GM19238 (cell line): ENCODE results near the gene MKS1.

Experiments used
- DNase-seq: peaks from one replicate; pipeline ENCODE4 v3.0.0; 2011; ENCODE audit warnings: low spot score; ENCODE audit not compliant: insufficient read length

The MKS1 gene

DNA sequence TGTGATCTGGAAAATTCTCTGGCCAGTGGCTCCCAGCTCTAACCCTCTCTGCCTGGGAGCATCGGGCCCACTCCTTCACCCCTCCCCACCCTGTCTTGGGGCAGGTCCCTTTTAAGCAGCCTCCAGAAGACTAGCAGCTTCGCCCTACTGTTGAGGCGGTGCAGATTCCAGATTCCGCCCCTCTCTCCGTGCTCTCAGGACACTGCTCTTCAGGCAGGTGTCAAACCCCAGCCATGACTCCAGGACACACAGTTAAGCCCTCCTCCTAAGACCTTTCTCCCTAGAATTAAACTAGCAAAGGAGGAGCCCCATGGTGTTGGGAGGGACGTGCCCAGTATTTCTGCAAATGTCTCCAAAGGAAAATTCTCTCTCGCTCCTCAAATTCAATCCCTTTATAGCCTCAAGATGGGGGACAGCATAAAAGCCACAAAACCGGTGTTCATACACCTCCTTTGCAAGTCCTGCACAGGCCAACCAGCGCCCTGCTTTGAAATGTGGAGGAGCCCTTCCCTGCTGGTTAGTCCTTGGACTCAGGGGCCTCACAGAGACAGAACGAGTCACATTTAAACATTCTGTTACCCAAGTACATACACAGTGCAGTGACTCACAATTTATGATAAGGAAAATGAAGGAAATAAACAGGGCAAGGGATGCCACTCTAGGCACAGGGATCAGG lies 26.5 kb upstream of the MKS1 start:
- DNase-seq, result no peak

DNA sequence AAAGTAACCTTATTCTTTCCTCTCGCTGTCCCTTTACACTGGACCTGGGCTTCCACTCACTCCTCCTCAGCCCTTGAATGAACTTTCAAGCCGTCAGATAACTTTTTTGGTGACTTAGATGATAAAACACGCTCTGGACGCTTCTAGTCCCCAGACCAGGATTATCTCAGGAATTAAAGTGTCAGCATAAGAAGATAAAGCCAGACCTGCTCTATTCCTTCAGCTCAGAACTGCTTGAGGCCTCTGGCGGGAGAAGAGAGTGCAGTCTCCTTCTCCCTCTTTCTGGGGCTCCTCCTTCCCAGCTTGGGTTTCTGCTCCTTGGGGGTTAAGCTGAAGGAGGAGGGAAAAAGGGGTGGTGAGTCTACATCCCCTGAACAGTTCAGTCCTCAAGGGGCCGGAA lies 25.9 kb upstream of the MKS1 start:
- DNase-seq, result no peak

DNA sequence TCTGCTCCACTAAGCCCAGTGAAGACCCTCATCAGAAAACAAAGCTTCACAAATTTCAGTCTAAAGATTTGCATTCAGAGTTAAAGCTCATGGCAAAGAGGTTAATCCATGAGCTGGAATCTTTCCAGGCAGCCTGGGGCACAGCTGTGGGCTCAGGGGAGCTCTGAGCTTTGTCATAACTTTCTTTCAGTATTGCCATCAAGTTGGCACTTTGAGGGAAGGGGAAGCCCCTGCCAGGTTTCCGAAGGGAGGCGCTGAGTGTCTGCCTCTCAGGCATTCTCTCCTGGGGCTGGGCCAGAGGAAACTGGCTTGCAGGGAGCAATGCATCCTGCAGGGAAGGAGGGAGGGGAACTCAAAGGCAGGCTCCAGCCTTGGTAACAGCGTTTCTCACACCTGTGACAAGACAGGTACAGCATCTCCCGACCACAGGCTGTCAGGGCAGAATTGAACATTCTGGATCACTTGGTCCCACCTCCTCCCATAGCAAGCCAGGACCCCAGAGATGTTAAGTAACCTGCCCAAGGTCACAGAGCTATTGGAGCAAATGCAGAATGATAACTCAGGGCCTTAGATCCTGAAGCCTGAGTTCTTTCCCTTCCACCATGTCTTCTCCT lies 23.2 kb upstream of the MKS1 start:
- no peak for DNase-seq

DNA sequence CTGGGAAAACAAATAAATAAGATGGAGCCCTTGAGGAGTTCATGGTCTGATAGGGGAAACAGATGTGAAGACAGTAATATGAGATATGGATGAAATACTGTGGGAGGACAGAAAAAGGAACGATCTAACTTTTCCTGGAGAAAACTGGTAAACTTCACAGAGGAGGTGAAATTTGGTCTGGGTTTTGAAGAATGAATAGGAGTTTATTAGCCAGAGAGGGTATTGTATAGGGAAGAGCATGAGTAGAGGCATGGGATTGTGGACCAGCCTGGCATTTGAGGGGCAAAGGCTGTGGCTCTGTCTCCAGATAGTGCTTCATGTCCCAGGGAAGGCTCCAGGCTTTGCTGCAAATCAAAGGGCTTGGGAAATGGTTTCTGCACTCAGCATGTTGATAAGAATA lies 20.9 kb upstream of the MKS1 start:
- no peak for DNase-seq

DNA sequence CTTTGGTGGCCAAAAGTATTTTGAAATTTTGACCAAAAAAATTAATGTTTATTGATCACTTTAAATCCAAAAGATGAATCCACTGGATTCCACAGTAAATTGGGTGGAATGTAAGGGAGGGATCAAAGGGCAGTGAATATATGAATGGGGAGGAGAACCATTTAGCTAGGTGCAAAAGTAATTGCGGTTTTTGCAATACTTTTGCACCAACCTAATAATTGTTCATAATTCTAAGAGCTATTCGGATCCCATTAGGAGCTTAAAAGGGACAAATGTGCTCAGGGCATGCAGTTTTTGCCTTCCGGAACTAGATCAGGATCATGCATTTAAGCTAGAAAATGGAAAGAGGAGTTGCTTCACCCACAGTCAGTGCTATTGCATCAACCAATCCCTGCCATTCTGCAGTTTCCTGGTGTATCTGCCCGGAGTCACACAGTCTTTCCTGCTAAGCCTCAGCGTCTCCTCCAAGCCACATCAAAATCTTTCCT lies 19.1 kb upstream of the MKS1 start, which contains the start of gene LPO:
Gene LPO, plus strand, starts transcription at position 438 of the 488 bp plus-strand sequence. CDS start 4,396 bp downstream, outside the sequence.
- no peak for DNase-seq

DNA sequence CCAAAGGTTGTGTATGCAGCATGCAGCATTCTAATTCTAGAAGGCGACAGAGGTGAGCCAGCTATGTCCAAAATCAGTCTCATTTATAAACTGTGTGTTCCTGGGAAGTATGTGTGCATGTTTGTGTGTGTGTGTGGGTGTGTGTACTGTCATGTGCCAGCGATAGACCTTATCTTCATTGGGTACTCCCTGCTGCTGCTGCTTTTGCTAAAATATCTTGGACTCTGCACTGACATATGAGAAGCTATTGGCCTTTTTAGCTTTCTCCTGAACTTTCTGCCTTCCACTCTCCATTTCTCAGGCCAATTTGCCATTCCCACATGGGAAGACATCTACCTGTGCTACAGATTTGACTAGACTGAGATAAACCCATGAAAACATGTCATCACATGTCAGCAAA lies 17.3 kb upstream of the MKS1 start:
- no peak for DNase-seq

DNA sequence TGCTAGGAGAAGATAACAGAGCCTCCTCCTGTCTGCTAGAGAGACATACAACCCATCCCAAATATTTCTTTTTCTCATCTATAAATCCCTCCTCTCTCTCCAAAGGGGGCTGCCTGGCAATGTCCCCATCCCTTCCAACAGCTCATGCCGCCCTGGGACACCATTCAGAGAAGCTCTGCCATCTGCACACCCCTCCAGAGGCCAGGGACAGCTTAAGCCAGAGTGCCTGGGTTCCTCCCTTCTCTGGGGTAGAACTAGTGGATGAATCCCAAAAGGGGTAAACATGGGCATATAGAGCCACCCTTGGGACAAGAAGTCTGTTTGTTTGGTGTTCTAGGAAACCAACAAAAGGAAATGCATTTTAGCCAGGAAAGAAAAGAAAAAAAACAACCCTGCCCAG lies 16.8 kb upstream of the MKS1 start:
- no peak for DNase-seq

DNA sequence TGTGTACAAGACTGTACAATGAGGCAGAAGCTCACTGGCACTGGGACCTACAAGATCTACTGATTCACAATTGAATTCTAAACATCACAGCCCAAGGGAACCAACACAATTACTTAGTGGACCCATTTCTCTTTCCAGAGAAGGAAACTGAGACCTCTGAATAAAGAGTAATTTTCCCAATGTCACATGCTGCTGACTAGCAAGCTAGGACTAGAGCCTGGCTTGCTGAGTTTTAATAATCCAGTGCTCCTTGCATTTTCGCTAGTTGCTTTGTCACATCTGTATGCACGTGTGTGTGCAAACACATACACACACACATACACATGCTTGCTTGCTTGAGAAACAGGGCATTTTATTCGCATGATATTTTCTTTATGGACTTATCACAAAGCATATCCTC lies 15.5 kb upstream of the MKS1 start:
- no peak for DNase-seq

DNA sequence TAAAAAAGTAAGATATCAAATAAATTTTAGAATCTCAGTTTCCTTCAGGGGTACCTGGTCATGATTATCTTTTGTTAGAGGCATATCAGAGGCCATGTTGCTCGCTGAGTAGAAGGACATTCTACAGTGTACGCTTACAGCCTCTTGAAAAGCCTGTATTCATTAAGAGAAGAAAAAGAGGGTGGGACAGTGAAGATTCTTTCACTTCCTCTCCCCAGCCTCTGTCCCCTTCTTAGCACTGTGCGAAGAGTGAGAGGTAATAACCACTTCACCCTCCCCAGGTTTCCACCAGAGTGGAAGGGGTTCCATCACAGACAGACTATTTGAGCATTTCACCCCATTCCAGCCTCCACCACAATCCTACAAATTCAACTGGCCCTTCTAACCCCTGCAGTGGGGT lies 14.5 kb upstream of the MKS1 start:
- peak; percentile 45 for DNase-seq

DNA sequence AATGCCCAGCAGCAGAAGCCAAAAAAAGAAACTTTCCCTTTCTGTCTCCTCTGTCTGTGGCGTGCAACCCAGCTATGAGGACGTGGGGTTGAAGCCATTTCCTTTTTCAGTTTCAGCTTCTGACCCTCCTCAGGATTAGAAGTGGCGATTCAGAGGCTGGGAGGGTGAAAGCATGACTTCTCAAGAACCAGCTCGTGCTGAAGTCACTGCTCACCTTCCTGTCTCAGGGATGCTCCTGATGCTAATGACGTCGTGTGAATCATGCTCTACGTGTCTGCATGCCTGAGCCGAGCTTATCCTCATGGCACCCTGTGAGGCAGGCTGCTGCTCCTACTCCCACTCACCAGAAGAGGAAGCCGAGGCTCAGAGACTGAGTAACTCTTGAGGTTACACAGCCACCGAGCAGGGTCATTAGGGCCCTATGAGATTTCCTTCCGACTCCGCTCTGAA lies 13.7 kb upstream of the MKS1 start:
- peak; percentile 40 for DNase-seq

DNA sequence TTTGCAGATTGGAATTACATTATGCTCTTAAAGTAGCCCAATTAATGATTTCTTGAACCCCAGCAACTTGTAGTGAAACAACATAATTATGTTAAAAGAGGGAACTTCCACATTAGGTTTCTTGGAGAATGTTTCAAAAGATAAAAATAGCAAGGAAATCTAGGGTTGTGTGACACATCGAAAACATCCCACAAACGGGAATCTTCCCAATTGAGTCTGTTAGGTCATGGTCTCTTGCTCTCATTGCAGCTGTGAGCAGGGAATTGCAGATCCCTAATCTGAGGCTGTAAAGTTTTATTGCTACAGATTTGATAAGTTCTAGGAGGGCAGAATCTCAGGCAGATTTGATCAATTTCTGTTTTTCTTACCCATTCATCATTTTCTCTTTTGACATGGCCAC lies 12.6 kb upstream of the MKS1 start:
- DNase-seq, result no peak

DNA sequence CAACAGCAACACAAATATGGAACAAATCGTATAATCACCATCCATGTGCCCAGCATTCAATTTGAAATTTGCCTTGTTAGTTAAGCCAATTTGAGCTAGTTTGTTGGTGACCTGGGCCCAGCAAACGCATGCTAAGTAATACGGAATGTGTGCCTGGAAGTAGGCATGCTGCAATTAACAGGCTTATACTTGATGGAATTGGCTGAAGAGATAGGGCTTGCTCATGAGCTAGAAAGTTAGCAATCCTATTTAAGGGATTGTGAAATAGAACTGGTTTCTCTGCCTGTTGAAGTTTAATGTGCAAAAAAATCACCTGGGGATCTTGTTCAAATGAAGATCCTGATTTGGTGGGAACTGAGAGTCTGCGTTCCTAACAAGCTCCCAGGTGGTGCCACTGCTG lies 10.8 kb upstream of the MKS1 start:
- DNase-seq, result no peak

DNA sequence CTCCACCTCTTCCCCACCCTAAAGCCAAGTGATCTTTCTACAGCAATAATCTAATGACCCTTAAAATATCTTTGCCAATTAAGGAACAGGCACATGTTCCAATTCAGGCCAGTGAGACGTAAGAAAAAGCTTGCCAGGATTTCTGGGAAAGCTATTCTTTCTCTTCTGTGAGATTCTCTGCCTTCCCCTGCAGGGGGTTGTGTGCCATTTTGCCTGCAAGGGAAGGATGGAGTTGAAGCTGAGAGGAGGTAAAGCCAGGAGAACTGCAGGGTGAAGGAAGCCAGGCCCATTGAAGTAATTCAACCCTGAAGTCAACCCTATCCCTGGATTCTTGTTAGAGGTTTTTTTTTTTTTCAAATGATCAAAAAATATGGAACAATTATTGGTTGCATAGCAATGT lies 10.3 kb upstream of the MKS1 start:
- no peak for DNase-seq

DNA sequence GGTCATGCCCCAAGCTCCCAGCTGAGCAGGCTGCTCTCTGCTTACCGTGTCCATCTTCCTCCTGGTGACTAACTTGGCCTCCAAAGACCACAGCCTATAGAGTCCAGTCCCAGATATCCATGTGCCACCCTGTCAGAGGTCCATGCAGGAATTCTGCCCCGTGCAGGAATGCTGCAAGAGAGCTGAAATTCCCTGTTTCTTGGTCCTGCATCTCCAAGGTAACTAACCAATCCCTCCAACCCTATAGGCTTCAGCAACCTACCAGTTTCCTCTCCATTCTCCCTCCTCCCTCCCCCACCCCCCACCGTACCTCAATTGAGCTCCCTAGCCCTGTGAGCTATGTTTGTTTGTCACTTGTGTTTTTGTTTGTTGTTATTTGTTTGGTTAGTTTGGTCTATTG lies 9.6 kb upstream of the MKS1 start:
- DNase-seq, result no peak

DNA sequence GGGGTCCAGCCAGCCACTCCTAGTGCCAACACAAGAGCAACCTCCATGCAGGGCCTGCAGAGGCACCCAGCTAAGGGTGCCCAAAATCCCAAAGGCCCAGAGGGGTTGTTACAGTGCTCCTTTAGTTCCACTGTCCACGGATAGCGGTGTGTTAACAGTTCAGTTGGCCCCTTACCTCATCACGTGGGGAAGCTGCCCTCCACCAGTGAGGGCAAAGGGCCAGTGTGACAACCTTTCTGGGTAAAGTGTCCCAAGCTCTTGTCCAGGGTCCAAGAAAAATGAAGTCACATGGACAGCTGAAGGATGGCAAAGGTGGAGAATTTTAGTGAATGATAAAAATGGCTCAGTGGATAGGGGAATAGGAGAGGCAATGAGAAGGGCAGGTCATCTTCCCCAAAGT lies 8.7 kb upstream of the MKS1 start:
- no peak for DNase-seq

DNA sequence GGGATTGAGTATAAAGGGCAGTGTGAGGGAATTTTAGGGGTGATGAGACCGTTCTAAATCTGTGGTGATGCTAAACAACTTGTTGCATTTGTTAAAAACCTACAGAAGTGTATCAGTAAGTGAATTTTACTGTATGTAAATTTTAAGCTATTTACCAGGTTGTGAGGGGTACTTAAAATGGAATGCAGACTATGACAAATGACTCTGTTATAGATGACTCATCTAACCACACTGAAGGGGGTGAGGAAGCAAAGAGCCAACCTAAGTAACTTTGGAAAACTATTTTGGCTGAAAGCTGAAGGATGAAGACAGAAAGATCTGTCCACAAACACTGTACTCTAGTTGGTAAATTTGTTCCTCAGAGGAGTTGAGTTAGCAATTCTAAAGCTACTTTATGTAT lies 5.3 kb upstream of the MKS1 start:
- no peak for DNase-seq

DNA sequence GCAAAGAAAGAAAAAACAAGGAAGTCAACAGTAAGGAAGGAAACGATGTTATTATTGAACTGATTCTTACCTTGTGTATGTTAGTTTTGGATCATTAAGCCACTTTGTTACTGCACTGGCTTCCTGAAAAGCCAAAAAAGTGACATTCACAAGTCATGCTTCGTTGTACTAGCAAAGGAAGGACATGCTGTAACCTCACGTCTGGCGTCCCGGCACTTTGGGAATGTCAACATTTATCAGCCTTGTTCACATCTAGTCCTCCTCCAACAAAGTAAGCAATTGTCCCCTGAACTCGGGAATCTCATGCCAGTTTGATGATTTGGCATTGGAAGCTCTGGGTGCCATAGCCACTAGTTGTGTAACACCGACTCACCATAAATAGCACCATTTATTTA lies 731 bp upstream of the MKS1 start:
- DNase-seq, result no peak

DNA sequence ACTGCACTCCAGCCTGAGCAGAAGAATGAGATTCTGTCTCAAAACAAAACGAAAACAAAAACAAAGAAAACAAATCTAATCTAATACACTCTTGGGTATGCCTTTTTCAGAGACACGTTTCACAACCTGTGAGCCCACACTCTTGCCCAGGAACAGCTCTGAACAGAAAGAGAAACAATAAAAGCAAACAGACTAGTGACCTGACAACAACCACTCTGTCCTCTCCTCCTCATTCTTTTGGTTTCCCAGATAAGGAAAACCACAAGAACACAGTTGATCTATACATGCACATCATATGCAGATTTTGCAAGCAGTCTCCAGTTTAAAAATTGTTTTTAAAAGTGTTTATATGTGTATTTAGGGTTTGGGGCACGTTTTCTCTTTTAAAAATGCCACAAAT lies 1.3 kb downstream of the MKS1 start:
- DNase-seq, result no peak

DNA sequence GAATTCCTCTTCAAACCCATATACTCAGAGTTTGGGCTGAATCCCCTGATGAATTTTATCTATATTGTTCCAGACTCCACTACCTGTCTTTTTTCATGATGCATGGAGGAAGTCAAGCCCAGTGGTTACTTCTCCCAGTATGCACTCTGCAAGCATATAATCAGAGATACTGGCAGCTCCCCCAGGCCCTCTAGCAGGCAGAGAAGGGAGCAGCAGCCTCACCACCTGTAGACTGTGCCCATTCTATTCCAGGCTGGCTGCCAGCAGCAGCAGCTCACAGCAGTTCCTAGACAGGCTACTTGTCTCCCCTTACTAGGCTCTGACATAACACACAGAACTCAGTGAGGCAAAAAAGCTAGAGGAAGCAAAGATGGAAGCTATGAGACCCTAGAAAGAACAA lies 3.4 kb downstream of the MKS1 start:
- DNase-seq, result no peak

DNA sequence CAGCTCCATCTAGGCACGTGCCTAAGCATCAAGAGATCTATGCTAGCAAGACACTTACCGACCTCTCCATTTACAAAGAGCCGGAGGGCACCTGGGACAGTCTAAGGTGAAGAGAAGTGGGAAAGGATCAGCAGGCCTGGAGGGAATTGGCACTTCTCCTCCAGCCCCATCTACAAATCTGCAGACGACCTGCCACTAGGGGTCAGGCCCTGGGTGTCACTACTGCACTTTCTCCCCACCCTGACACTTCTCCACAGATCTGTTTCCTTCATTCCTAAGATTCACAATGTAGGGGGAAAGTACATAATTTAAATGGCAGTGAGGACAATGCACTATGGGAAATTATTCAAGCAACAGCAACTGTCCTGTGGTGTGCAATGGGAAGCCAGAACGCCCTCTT lies 8.1 kb downstream of the MKS1 start:
- DNase-seq, result no peak

DNA sequence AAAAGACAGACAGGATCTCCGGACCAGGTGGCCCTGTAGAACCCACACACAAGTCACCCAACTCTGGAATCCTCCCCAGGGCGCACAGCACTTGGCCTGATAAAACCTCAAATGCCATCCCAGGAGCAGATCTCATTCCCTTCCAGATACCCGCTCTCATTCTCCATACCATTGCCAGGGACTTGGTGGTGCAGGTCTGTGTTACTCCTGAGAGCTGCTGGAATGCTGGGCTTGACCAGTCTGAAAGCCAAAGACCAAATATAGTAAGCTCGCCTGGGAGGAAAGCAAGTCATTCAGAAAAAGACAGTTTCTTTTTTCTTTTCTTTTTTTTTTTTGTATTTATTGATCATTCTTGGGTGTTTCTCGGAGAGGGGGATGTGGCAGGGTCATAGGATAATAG lies 10.7 kb downstream of the MKS1 start:
- no peak for DNase-seq

DNA sequence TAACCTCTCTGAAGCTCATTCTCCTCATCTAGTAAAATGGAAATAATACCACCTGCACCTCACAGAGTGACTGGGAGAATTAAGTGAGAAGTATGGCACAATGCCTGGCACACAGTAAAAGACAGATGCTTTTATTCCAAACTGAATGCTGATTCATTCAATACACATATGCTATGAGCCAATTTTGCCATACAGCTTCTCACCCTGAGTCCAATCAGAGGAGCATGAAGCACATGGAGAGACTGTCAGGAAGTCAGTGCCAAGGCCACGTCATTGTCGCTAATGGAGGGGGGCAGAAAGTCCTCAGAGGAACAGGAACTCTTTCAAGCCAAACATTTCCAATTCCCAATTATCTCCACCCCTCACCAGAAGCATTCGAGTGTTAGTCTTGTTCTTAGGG lies 11.6 kb downstream of the MKS1 start:
- no peak for DNase-seq

DNA sequence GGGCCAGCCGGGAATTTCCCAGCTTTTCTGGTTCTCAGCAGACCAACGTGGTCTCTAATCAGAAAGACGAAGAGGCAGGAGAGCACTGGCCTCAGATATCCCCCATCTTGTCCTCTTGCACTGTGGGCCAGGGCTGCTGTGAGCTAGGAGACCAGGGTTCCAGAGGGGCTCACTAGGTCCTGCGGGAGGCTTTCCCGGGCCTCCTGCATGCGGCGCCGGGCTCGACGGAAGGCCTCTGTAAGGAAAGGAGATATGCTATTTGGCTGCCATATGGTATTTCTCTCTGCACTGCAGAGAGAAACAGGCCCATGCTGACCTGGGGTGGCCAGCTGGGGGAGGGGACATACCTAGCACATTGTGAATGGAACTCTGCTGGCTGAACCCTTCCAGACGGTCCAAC lies 13.1 kb downstream of the MKS1 start:
- no peak for DNase-seq
